Neural progenitor cell (in vitro differentiated cells): ENCODE results near the gene SFSWAP.

Experiments
- EZH2 ChIP-seq: fragments of 200-600 bp; sonication (generic); IDR thresholded peaks from 2 replicates; pipeline ENCODE4 v1.6.1; 2017; ENCODE audit warnings: antibody characterized with exemption, mild to moderate bottlenecking, moderate library complexity
- TF ChIP-seq, protein P1 (sequence below): fragments of 200-600 bp; sonication (generic); IDR thresholded peaks from 2 replicates; pipeline ENCODE4 v1.5.1; 2017; ENCODE audit warnings: antibody characterized with exemption, mild to moderate bottlenecking

- TF ChIP-seq, protein P1, sequence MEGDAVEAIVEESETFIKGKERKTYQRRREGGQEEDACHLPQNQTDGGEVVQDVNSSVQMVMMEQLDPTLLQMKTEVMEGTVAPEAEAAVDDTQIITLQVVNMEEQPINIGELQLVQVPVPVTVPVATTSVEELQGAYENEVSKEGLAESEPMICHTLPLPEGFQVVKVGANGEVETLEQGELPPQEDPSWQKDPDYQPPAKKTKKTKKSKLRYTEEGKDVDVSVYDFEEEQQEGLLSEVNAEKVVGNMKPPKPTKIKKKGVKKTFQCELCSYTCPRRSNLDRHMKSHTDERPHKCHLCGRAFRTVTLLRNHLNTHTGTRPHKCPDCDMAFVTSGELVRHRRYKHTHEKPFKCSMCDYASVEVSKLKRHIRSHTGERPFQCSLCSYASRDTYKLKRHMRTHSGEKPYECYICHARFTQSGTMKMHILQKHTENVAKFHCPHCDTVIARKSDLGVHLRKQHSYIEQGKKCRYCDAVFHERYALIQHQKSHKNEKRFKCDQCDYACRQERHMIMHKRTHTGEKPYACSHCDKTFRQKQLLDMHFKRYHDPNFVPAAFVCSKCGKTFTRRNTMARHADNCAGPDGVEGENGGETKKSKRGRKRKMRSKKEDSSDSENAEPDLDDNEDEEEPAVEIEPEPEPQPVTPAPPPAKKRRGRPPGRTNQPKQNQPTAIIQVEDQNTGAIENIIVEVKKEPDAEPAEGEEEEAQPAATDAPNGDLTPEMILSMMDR, result no peak
- no peak for TF ChIP-seq EZH2
These were observed 25.7 kb downstream of the SFSWAP start for GRCh38 chr12:131736446-131737149.
